ENCODE results near the gene FNTB.

DNA sequence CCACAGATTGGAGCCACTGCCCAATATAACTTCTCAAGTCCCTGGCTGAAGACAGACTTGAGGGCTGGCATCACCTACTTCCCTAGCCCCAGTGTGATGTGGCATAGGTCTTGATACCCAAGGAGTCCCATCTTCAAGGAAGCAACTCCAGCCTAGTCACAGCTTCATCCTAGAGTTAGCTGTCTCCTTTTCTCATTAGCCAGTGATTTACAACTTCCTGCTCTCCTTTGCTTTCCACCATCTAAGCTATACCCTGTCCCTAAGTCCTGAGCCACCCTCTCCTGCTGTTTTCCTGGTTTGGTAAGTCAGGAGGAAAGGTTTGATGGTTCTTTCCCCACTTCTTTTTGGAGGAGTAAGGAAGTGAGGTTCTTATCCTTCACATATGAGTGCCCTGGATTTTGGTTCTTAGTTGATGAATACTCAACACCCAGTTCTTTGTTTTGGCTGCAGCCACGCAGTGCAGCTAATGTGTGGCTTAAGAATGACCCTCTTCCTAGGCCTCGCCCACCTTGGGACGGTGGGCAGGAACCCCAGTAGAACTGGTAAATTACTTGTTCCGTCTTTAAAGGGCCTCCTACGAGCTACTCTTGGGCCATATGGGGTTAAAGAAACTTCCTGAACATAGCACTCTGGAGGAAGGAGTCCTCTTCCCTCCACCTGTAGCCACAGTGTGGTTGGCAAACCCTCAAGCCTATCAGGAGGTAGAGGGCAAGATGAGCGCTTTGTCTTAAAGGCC is 40.2 kb upstream of the FNTB start:
- TF ChIP-seq CTCF (IDR thresholded peaks at IDR 0.05; ENCODE audit: poor library complexity, severe bottlenecking): no peak
- TF ChIP-seq EZH2 (IDR thresholded peaks at IDR 0.05; ENCODE audit: borderline replicate concordance, insufficient read depth, low read length, poor library complexity, severe bottlenecking): no peak
